Stomach (tissue), 9 donors: Measurements from ENCODE around the gene PLEKHO1. TPM values are rescaled to one million over a fixed set of nuclear protein-coding genes. Genes with fewer than 3 reads are reported as not detected.
"Not testable (repeated sequence)": the region's sequence is repeated elsewhere in the genome, so short reads cannot be mapped to it uniquely, and the experiment has no call there.

Experiments
- DNase-seq, 2 donors: peaks; one replicate each; pipeline versions ENCODE4 v3.0.0 to v3.0.0-alpha.2; 2013 to 2019
- H3K27ac ChIP-seq, 5 donors: fragments of 200-600 bp in 4 of 5; sonication (generic) in 4 of 5; one replicate each; pipeline ENCODE4 v1.5.1; 2013 to 2019; ENCODE audit warnings: mild to moderate bottlenecking in 1 of 5, moderate library complexity in 1 of 5
- H3K27me3 ChIP-seq, 3 donors: fragments of 200-600 bp; sonication (generic); one replicate each; pipeline ENCODE4 v1.5.1; 2017 to 2019; ENCODE audit warnings: mixed run types in 1 of 3
- H3K36me3 ChIP-seq, 4 donors: fragments of 200-600 bp; sonication (generic); 1 replicate in 3 of 4; 2 replicates in 1 of 4; pipeline ENCODE4 v1.5.1; 2016 to 2019
- H3K4me1 ChIP-seq, 4 donors: fragments of 200-600 bp; sonication (generic); one replicate each; pipeline ENCODE4 v1.5.1; 2016 to 2019
- H3K4me3 ChIP-seq, 4 donors: fragments of 200-600 bp; sonication (generic) in 3 of 4; one replicate each; pipeline ENCODE4 v1.5.1; 2016 to 2019; ENCODE audit warnings: mild to moderate bottlenecking in 1 of 4
- H3K9me3 ChIP-seq, 4 donors: fragments of 200-600 bp; sonication (generic); one replicate each; pipeline ENCODE4 v1.5.1; 2016 to 2019
- EP300 ChIP-seq: sonication (generic); formaldehyde crosslinking; IDR thresholded peaks from one replicate; pipeline ENCODE4 v1.6.1; 2017; ENCODE audit warnings: antibody characterized with exemption
- POLR2A ChIP-seq, 4 donors: fragments of 450-650 bp; IDR thresholded peaks; one replicate each; pipeline ENCODE4 v1.6.1; 2016; ENCODE audit warnings: antibody characterized with exemption in 4 of 4, control low read depth in 2 of 4, mild to moderate bottlenecking in 1 of 4, moderate library complexity in 1 of 4
- POLR2AphosphoS5 ChIP-seq, 3 donors: sonication (generic); formaldehyde crosslinking; IDR thresholded peaks; one replicate each; pipeline ENCODE4 v1.6.1; 2016; ENCODE audit warnings: antibody characterized with exemption in 3 of 3
- WGBS, 5 donors: extraction: QIAGEN DNeasy Blood & Tissue Kit in 3 of 5; methylation state at CpG; one replicate each; pipeline versions ENCODE4 v1.1.5 to v1.1.7; 2013 to 2018; 5-methylcytosine and 5-hydroxymethylcytosine counted together
- intact Hi-C: fragments of 100-400 bp; cut with DNase I; formaldehyde crosslinking; loops from one replicate; pipeline ENCODE4 v1.15.1; 2023; ENCODE audit warnings: low total_unique reads
- polyA plus RNA-seq, 3 donors: library from polyadenylated mRNA; stranded (reverse); fragments of 200-250 nt; gene quantifications; one replicate each; pipeline ENCODE4 v1.2.3, GENCODE V29; 2013
- total RNA-seq, 5 donors: library from RNA; depleted of rRNA; stranded (reverse); fragments of >200 nt; gene quantifications; one replicate each; pipeline versions ENCODE4 v1.1.0 to v1.2.3, GENCODE V29; 2014 to 2016
- TF ChIP-seq, protein P1 (sequence below), 7 experiments: fragments of 450-650 bp in 4 of 7; fragments of 200-600 bp in 3 of 7; sonication (generic) in 3 of 7; IDR thresholded peaks; one replicate each; pipeline ENCODE4 v1.5.1; 2016 to 2019; ENCODE audit warnings: antibody characterized with exemption in 7 of 7, control low read depth in 2 of 7, mild to moderate bottlenecking in 1 of 7
- donor health status: healthy with polysubstance abuse.
- donor health status: Bipolar disorder and iron deficiency.
- donor health status: healthy.

The PLEKHO1 gene
- total and polyA plus RNA-seq, 8 donors = 34.6 to 254 (median 64.1) TPM

DNA sequence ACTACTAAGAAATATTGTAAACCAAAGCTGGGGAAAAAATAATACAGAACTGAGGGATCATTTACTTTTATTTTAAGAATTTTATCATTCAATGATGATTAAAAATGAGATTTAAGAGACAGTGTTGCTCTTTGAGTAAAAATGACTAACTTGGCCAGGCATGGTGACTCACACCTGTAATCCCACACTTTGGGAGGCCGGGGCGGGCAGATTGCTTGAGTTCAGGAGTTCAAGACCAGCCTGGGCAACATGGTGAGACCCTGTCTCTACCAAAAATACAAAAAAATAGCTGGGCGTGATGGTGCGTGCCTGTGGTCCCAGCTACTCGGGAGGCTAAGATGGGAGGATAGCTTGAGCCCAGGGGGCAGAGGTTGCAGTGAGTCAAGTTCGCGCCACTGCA lies 21.8 kb upstream of the PLEKHO1 start:
- Histone ChIP-seq H3K27ac (no peak overlapping the region), H3K9me3 (no peaks in the 10 kb centered on the region), H3K4me1 (no peaks in the 10 kb centered on the region), H3K27me3 (no peaks in the 10 kb centered on the region), H3K36me3 (peaks cover 0 to 13% (median 7%) of the 10 kb centered on the region in 4 donors), H3K4me3 (no peak overlapping the region)
- no peak for DNase-seq
- 92 to 96% (median 94%) methylated on average over 7 of the region's 7 CpGs for WGBS, 5 donors
- intact Hi-C loops = no loop called here
- no peak for TF ChIP-seq POLR2AphosphoS5 (IDR thresholded peaks at IDR 0.05)
- TF ChIP-seq, protein P1, sequence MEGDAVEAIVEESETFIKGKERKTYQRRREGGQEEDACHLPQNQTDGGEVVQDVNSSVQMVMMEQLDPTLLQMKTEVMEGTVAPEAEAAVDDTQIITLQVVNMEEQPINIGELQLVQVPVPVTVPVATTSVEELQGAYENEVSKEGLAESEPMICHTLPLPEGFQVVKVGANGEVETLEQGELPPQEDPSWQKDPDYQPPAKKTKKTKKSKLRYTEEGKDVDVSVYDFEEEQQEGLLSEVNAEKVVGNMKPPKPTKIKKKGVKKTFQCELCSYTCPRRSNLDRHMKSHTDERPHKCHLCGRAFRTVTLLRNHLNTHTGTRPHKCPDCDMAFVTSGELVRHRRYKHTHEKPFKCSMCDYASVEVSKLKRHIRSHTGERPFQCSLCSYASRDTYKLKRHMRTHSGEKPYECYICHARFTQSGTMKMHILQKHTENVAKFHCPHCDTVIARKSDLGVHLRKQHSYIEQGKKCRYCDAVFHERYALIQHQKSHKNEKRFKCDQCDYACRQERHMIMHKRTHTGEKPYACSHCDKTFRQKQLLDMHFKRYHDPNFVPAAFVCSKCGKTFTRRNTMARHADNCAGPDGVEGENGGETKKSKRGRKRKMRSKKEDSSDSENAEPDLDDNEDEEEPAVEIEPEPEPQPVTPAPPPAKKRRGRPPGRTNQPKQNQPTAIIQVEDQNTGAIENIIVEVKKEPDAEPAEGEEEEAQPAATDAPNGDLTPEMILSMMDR (IDR thresholded peaks at IDR 0.05) = no peak
- no peak for TF ChIP-seq POLR2A (IDR thresholded peaks at IDR 0.05)
- no peak for TF ChIP-seq EP300

DNA sequence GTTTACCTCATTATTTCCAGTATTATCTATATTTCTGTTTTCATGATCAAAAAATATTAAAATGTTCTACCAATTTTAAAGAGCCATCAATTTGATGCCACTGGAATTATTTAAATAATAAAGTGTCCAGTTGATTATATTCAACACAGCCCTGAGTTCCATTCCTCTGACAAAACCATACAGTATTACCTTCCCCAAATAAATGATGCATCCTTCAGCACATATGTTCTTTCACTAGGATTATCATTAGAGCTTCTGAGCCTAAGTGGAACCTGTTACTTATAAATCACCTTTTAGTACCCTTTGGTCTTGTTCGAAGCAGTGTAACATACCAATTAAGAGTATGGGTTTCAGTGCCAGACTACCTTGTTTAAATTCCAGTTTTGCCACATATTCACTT lies 17.3 kb upstream of the PLEKHO1 start:
- no peaks in the 10 kb centered on the region for H3K9me3 ChIP-seq
- peaks cover 0 to 6% (median 1%) of the 10 kb centered on the region in 4 donors for H3K36me3 ChIP-seq
- WGBS, 5 donors = 77 to 99% (median 95%) methylated on average over 1 of the region's 1 CpG
- no peak for DNase-seq
- no peaks in the 10 kb centered on the region for H3K4me1 ChIP-seq
- intact Hi-C loops = no loop called here
- no peak overlapping the region for H3K27ac ChIP-seq
- H3K27me3 ChIP-seq = no peaks in the 10 kb centered on the region
- H3K4me3 ChIP-seq = no peak overlapping the region
- TF ChIP-seq POLR2AphosphoS5 (IDR thresholded peaks at IDR 0.05) = no peak
- no peak for TF ChIP-seq EP300
- TF ChIP-seq, protein P1 (IDR thresholded peaks at IDR 0.05) = no peak
- TF ChIP-seq POLR2A (IDR thresholded peaks at IDR 0.05) = no peak

DNA sequence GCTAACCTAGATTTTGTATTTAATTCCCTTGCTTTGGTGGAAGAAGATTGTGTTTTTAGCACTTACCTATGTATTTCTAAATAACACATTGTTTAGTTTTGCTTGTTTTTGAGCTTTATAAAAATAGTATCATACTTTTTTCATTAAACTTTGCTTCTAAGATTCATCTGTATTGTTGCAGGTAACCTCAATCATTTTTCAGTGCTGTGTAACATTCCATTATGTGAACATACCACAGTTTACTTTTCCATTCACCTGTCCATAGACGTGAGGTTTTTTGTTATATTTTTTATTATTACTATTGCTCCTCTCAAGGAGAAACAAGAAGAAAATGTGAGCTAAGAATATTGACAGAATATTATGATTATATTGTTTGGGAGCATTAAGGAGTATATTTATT lies 15.2 kb upstream of the PLEKHO1 start:
- 94 to 100% (median 96%) methylated on average over 1 of the region's 1 CpG for WGBS, 5 donors

DNA sequence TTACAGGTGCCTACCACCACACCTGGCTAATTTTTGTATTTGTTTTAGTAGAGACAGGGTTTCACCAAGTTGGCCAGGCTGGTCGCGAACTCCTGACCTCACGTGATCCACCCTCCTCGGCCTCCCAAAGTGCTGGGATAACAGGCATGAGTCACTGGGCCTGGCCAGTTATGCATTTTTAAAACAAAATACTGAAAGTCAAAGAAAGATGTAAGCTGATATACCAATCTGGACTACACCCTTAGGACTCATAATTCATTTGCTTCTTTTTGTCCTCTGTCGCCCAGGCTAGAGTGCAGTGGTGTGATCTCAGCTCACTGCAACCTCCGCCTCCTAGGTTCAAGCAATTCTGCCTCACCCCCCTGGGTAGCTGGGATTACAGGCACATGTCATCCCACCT lies 14.3 kb upstream of the PLEKHO1 start:
- H3K9me3 ChIP-seq, H3K27ac ChIP-seq, intact Hi-C loops, H3K4me1 ChIP-seq, DNase-seq, H3K4me3 ChIP-seq, H3K27me3 ChIP-seq, H3K36me3 ChIP-seq: not testable (repeated sequence)
- WGBS, 5 donors = 85 to 95% (median 92%) methylated on average over 6 of the region's 6 CpGs

More for the DNA sequence above, 15.2 kb upstream of the PLEKHO1 start:
- no peak for DNase-seq
- TF ChIP-seq EP300 = no peak
- TF ChIP-seq POLR2A (IDR thresholded peaks at IDR 0.05) = no peak
- TF ChIP-seq, protein P1 (IDR thresholded peaks at IDR 0.05) = no peak
- TF ChIP-seq POLR2AphosphoS5 (IDR thresholded peaks at IDR 0.05) = no peak
- Histone ChIP-seq H3K27ac (no peak overlapping the region), H3K4me1 (no peaks in the 10 kb centered on the region), H3K9me3 (no peaks in the 10 kb centered on the region), H3K36me3 (peaks cover 0 to 8% (median 3%) of the 10 kb centered on the region in 4 donors), H3K4me3 (no peak overlapping the region), H3K27me3 (no peaks in the 10 kb centered on the region)
- intact Hi-C loops = no loop called here

DNA sequence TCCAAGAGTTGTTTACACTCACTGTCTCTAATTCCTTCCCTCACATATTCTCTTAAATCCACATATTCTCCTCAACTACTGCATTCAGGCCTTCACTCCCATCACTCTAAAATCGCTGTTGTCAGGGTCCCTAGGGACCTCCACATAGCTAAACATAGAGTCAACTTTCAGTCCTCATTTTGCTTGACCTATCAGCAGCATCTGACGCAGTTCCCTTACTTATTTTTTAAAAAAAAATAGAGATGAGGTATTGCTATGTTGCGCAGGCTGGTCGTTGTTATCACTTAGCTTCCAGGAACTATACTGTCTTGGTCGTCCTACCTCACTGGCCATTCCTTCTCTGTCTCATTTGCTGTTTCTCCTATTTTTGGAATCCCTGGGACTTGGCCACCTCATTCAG lies 11.7 kb upstream of the PLEKHO1 start:
- WGBS, 5 donors = 82 to 92% (median 85%) methylated on average over 5 of the region's 5 CpGs
- H3K27ac ChIP-seq = no peak overlapping the region
- peaks cover 0 to 8% (median 3%) of the 10 kb centered on the region in 4 donors for H3K36me3 ChIP-seq
- DNase-seq = no peak
- H3K4me3 ChIP-seq = no peak overlapping the region
- H3K27me3 ChIP-seq = no peaks in the 10 kb centered on the region
- no peaks in the 10 kb centered on the region for H3K9me3 ChIP-seq
- intact Hi-C loops = no loop called here
- H3K4me1 ChIP-seq = no peaks in the 10 kb centered on the region
- no peak for TF ChIP-seq EP300
- no peak for TF ChIP-seq POLR2A (IDR thresholded peaks at IDR 0.05)
- TF ChIP-seq, protein P1 (IDR thresholded peaks at IDR 0.05) = no peak
- no peak for TF ChIP-seq POLR2AphosphoS5 (IDR thresholded peaks at IDR 0.05)
